CD4-positive, alpha-beta memory T cell (primary cell): ENCODE results near the gene MCEE. TPM values are rescaled to one million over a fixed set of nuclear protein-coding genes. Genes with fewer than 3 reads are reported as not detected.
"Not testable (repeated sequence)": the region's sequence is repeated elsewhere in the genome, so short reads cannot be mapped to it uniquely, and the experiment has no call there.

Source experiments
- CTCF ChIA-PET: fragments of 350-600 bp; sonication (Branson Sonifier 250); formaldehyde crosslinking; loops from one replicate; lab custom pipeline; 2021; ENCODE audit warnings: inconsistent platforms; ENCODE audit not compliant: partially characterized antibody; lab: Charles Lee
- POLR2A ChIA-PET: fragments of 350-600 bp; sonication (Branson Sonifier 250); formaldehyde crosslinking; loops from one replicate; lab custom pipeline; 2021; ENCODE audit not compliant: partially characterized antibody; lab: Charles Lee
- DNase-seq, 5 donors: peaks; one replicate each; pipeline versions ENCODE4 v3.0.0 to v3.0.0-alpha.2; 2020 to 2022; ENCODE audit warnings: mixed read lengths in 1 of 5
- H3K27ac ChIP-seq: one replicate; pipeline ENCODE4 v1.7.0; 2013; ENCODE audit warnings: low read depth, low read length
- H3K27me3 ChIP-seq: 2 replicates; pipeline ENCODE4 v1.7.0; 2013; ENCODE audit warnings: mild to moderate bottlenecking, low read length, moderate library complexity; ENCODE audit not compliant: insufficient read depth
- H3K36me3 ChIP-seq: 2 replicates; pipeline ENCODE4 v1.7.0; 2013; ENCODE audit warnings: mild to moderate bottlenecking, low read length, moderate library complexity; ENCODE audit not compliant: insufficient read depth
- H3K4me1 ChIP-seq: 2 replicates; pipeline ENCODE4 v1.7.0; 2013; ENCODE audit warnings: mild to moderate bottlenecking, low read length, moderate library complexity; ENCODE audit not compliant: insufficient read depth
- H3K4me3 ChIP-seq, 2 donors: one replicate each; pipeline ENCODE4 v1.7.0; 2013; ENCODE audit warnings: low read length in 2 of 2, mild to moderate bottlenecking in 1 of 2
- H3K9me3 ChIP-seq, 2 donors: one replicate each; pipeline ENCODE4 v1.7.0; 2013; ENCODE audit warnings: low read length in 2 of 2, control low read depth in 1 of 2; ENCODE audit not compliant: control insufficient read depth in 1 of 2
- H3K27ac Mint-ChIP-seq, 7 donors: one replicate each; pipeline ENCODE4 v1.8.0; 2020 to 2021; ENCODE audit warnings: mixed read lengths in 7 of 7, mild to moderate bottlenecking in 6 of 7, inconsistent platforms in 3 of 7, moderate library complexity in 3 of 7
- H3K27me3 Mint-ChIP-seq, 2 donors: one replicate each; pipeline ENCODE4 v1.8.0; 2020 to 2021; ENCODE audit warnings: mixed read lengths in 2 of 2
- H3K36me3 Mint-ChIP-seq, 2 donors: one replicate each; pipeline ENCODE4 v1.8.0; 2020 to 2021; ENCODE audit warnings: mixed read lengths in 2 of 2, inconsistent platforms in 1 of 2, mild to moderate bottlenecking in 1 of 2
- H3K4me1 Mint-ChIP-seq, 4 donors: one replicate each; pipeline ENCODE4 v1.8.0; 2020 to 2021; ENCODE audit warnings: mixed read lengths in 4 of 4, mild to moderate bottlenecking in 1 of 4
- H3K4me3 Mint-ChIP-seq, 8 donors: one replicate each; pipeline ENCODE4 v1.8.0; 2020 to 2021; ENCODE audit warnings: mixed read lengths in 8 of 8, mild to moderate bottlenecking in 7 of 8, moderate library complexity in 6 of 8, inconsistent platforms in 3 of 8
- H3K9me3 Mint-ChIP-seq, 8 donors: one replicate each; pipeline ENCODE4 v1.8.0; 2020 to 2021; ENCODE audit warnings: mixed read lengths in 8 of 8, mild to moderate bottlenecking in 5 of 8, inconsistent platforms in 3 of 8, moderate library complexity in 1 of 8
- intact Hi-C: fragments of 100-400 bp; cut with micrococcal nuclease; formaldehyde crosslinking; loops from one replicate; pipeline ENCODE4 v1.15.1; 2023
- polyA plus RNA-seq, 2 donors: library from polyadenylated mRNA; unstranded; fragments of 300-500 nt; fragmentation: Illumina TruSeq; gene quantifications; one replicate each; pipeline ENCODE4 v1.2.3, GENCODE V29; 2021
- total RNA-seq, 2 experiments: library from RNA; stranded (reverse); gene quantifications; one replicate each; pipeline ENCODE4 v1.2.3, GENCODE V29; 2021

The MCEE gene
- total and polyA plus RNA-seq, 4 experiments from 2014 or later: 20.7 to 30.0 (median 25.9) TPM

- no peaks in the 10 kb centered on the region for H3K9me3 Mint-ChIP-seq
- Histone ChIP-seq H3K27ac (no peak overlapping the region), H3K9me3 (no peaks in the 10 kb centered on the region), H3K36me3 (peaks cover 49% of the 10 kb centered on the region), H3K4me3 (no peak overlapping the region), H3K4me1 (no peaks in the 10 kb centered on the region), H3K27me3 (no peaks in the 10 kb centered on the region)
- CTCF ChIA-PET: interaction anchor here (1.0 kb wide), 1 partner anchor 362 kb away, joined by 3 read pairs; no protein-coding TSS in a partner anchor
- no peaks in the 10 kb centered on the region for H3K27me3 Mint-ChIP-seq
- H3K36me3 Mint-ChIP-seq: peaks cover 53 to 68% of the 10 kb centered on the region in 2 donors
- no peak overlapping the region for H3K4me3 Mint-ChIP-seq
- POLR2A ChIA-PET: no interaction called here
- intact Hi-C loops: no loop called here
- peak overlapping the region in 4 of 7 donors; percentile 12 to 49 (median 40) for H3K27ac Mint-ChIP-seq
- no peak for DNase-seq
- peaks cover 2 to 4% (median 3%) of the 10 kb centered on the region in 4 donors for H3K4me1 Mint-ChIP-seq
These were observed 18.6 kb upstream of the MCEE start for GRCh38 chr2:71148506-71149063.

DNA sequence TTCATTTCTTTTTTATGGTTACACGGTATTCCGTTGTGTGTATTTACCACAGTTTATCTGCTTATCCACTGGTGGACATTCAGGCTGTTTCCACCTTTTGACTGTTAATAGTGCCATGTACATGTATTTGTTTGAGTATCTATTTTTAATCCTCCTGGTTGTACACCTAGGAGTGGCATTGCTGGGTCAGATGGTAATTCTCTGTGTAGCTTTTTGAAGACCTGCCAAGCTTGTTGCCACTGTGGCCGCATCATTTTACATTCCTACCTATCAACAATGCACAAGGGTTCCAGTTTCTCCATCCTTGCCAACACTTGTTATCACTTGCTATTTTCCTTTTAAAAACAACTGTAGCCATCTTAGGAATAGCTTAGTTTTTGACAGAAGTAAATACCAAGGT lies 13.8 kb upstream of the MCEE start:
- DNase-seq: no peak
- intact Hi-C loops: no loop called here
- Mint-ChIP-seq H3K27me3 (no peaks in the 10 kb centered on the region), H3K36me3 (peaks cover 64 to 88% of the 10 kb centered on the region in 2 donors), H3K27ac (no peak overlapping the region), H3K4me1 (peaks cover 0 to 5% (median 4%) of the 10 kb centered on the region in 4 donors), H3K9me3 (no peaks in the 10 kb centered on the region), H3K4me3 (no peak overlapping the region)
- POLR2A ChIA-PET: interaction anchor here (1.2 to 2.0 kb wide), 2 partner anchors 13 to 76 kb away, joined by 3 to 11 read pairs; partner anchors contain the start of genes MCEE and MPHOSPH10
- no peak overlapping the region for H3K4me3 ChIP-seq
- peaks cover 81% of the 10 kb centered on the region for H3K36me3 ChIP-seq
- no peaks in the 10 kb centered on the region for H3K27me3 ChIP-seq
- H3K9me3 ChIP-seq: no peaks in the 10 kb centered on the region
- CTCF ChIA-PET: interaction anchor here (0.9 kb wide), 1 partner anchor 13 kb away, joined by 3 read pairs; no protein-coding TSS in a partner anchor
- H3K27ac ChIP-seq: no peak overlapping the region
- no peaks in the 10 kb centered on the region for H3K4me1 ChIP-seq

DNA sequence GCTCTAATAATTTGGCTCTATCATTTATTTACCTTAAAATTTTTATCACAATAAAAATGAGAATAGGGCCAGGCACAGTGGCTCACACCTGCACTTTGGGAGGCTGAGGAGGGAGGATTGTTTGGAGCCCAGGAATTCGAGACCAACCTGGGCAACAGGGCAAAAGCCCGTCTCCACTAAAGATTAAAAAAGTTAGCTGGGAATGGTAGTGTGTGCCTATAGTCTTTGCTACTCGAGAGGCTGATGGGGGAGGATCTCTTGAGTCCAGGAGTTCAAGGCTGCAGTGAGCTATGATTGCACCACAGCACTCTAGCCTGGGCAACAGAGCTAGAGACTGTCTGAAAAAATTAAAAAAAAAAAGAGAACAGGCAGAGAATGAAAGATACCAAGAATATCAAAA lies 6.1 kb upstream of the MCEE start:
- intact Hi-C loops: no loop called here
- Mint-ChIP-seq H3K4me1 (peaks cover 0 to 1% (median under 1%) of the 10 kb centered on the region in 4 donors), H3K4me3 (no peak overlapping the region), H3K27me3 (no peaks in the 10 kb centered on the region), H3K27ac (peak overlapping the region in 1 of 7 donors; percentile 29), H3K36me3 (peaks cover 42 to 49% of the 10 kb centered on the region in 2 donors), H3K9me3 (no peaks in the 10 kb centered on the region)
- Histone ChIP-seq H3K4me1 (peaks cover 19% of the 10 kb centered on the region), H3K27ac (no peak overlapping the region), H3K27me3 (no peaks in the 10 kb centered on the region), H3K9me3 (no peaks in the 10 kb centered on the region), H3K36me3 (peaks cover 64% of the 10 kb centered on the region), H3K4me3 (no peak overlapping the region)
- CTCF ChIA-PET: interaction anchor here (0.7 kb wide), 1 partner anchor 196 kb away, joined by 4 read pairs; the partner anchor contains the start of gene ZNF638
- DNase-seq: no peak
- POLR2A ChIA-PET: interaction anchor here (2.5 kb wide), 1 partner anchor 68 kb away, joined by 6 read pairs; the partner anchor contains the start of gene NAGK

GRCh38 chr2:71133603-71134002 lies 3.6 kb upstream of the MCEE start:
- peaks cover 0 to 9% (median 7%) of the 10 kb centered on the region in 4 donors for H3K4me1 Mint-ChIP-seq

DNA sequence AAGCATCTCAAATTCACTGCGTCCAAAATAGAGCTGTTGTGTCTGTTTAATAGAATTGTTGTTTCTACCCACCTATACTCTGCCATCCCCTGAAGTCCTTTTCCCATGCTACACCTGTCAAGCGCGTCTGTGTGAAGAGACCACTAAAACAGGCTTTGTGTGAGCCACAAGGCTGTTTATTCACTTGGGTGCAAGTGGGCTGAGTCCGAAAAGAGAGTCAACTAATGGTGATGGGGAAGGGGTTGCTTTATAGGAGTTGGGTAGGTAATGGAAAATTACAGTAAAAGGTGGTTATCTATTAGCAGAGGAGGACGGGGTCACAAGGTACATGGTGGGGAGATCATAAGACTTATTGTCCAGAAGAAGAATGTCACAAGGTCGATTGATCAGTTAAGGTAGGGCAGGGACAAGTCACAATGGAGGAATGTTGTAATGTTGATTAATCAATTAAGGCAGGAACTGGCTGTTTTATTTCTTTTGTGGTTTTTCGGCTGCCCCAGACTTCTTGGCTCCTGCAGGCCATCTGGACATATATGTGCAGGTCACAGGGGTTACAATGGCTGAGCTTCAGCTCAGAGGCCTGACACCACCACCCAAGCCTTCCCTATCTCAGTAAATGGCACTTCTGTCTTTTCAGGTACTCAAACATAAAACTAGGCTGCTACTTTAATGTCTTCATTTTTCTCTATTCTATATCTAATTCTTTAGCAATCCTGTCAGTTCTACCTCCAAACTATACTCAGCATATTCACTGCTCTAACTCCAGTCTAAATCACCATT lies 1.5 kb upstream of the MCEE start:
- H3K4me1 ChIP-seq: peaks cover 38% of the 10 kb centered on the region
- H3K27ac Mint-ChIP-seq, DNase-seq, H3K9me3 Mint-ChIP-seq, intact Hi-C loops, H3K9me3 ChIP-seq, H3K4me3 Mint-ChIP-seq, H3K27me3 ChIP-seq, H3K27me3 Mint-ChIP-seq: not testable (repeated sequence)
- H3K36me3 ChIP-seq: peaks cover 25% of the 10 kb centered on the region
- H3K36me3 Mint-ChIP-seq: peaks cover 14 to 25% of the 10 kb centered on the region in 2 donors
- POLR2A ChIA-PET: interaction anchor here (1.1 to 6.0 kb wide), 4 partner anchors 13 to 1694 kb away, joined by 3 to 154 read pairs (median 14); partner anchors contain the start of genes NAGK, NFU1 and ZNF638
- CTCF ChIA-PET: interaction anchor here (0.8 to 3.0 kb wide), 4 partner anchors 31 to 63 kb away, joined by 3 to 18 read pairs (median 10); partner anchors contain the start of gene NAGK
- H3K27ac ChIP-seq: peak overlapping the region; percentile 77
- peak overlapping the region; percentile 88 to 91 for H3K4me3 ChIP-seq
- peaks cover 10 to 22% (median 13%) of the 10 kb centered on the region in 4 donors for H3K4me1 Mint-ChIP-seq

More at GRCh38 chr2:71133603-71134002, 3.6 kb upstream of the MCEE start:
- Mint-ChIP-seq H3K27me3 (no peaks in the 10 kb centered on the region), H3K4me3 (no peak overlapping the region), H3K9me3 (no peaks in the 10 kb centered on the region), H3K36me3 (peaks cover 25 to 36% of the 10 kb centered on the region in 2 donors), H3K27ac (no peak overlapping the region)
- H3K9me3 ChIP-seq: no peaks in the 10 kb centered on the region
- POLR2A ChIA-PET: interaction anchor here (1.6 to 6.0 kb wide), 2 partner anchors 64 to 1696 kb away, joined by 4 to 154 read pairs; partner anchors contain the start of genes NAGK and NFU1
- CTCF ChIA-PET: no interaction called here
- H3K27me3 ChIP-seq: no peaks in the 10 kb centered on the region
- H3K36me3 ChIP-seq: peaks cover 41% of the 10 kb centered on the region
- H3K4me3 ChIP-seq: no peak overlapping the region
- no peak overlapping the region for H3K27ac ChIP-seq
- no peak for DNase-seq
- H3K4me1 ChIP-seq: peaks cover 33% of the 10 kb centered on the region
- intact Hi-C loops: no loop called here

DNA sequence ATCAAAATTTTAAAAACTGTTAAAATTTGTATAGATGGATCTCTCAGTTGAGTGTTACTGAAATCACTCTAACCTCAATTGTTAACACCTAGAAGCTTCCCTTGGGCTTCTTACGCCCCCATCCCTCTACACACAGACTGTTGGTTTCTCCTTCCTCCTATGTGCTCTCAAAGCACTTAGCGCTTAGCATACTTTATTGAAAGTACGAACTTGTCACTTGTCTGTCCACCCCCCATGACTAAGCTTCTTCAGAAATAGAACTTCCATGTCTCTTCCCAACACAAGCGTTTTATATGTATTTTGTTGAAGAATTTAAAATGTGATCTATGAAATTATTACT lies 846 bp upstream of the MCEE start:
- H3K4me1 ChIP-seq: peaks cover 38% of the 10 kb centered on the region
- H3K27ac Mint-ChIP-seq: no peak overlapping the region
- no peaks in the 10 kb centered on the region for H3K9me3 Mint-ChIP-seq
- no peaks in the 10 kb centered on the region for H3K27me3 ChIP-seq
- H3K4me3 ChIP-seq: peak overlapping the region; percentile 88 to 91
- H3K27ac ChIP-seq: peak overlapping the region; percentile 77
- intact Hi-C loops: loop anchor here (1.0 kb wide), 3 partner anchors 63 to 200 kb away; partner anchors contain the start of genes NAGK, PAIP2B and ZNF638
- H3K4me3 Mint-ChIP-seq: no peak overlapping the region
- POLR2A ChIA-PET: interaction anchor here (0.7 to 6.0 kb wide), 8 partner anchors 9 to 1694 kb away, joined by 3 to 154 read pairs (median 8); partner anchors contain the start of genes NAGK, NFU1, PAIP2B and ZNF638
- CTCF ChIA-PET: interaction anchor here (0.8 to 3.0 kb wide), 5 partner anchors 30 to 96 kb away, joined by 3 to 18 read pairs (median 5); partner anchors contain the start of genes NAGK and PAIP2B
- no peaks in the 10 kb centered on the region for H3K9me3 ChIP-seq
- H3K4me1 Mint-ChIP-seq: peaks cover 10 to 22% (median 13%) of the 10 kb centered on the region in 4 donors
- H3K36me3 ChIP-seq: peaks cover 18% of the 10 kb centered on the region
- no peaks in the 10 kb centered on the region for H3K27me3 Mint-ChIP-seq
- no peak for DNase-seq
- peaks cover 11 to 21% of the 10 kb centered on the region in 2 donors for H3K36me3 Mint-ChIP-seq
